ELR (cell line): ENCODE data around the gene CEP19.

Experiments
- DNase-seq: peaks from one replicate; pipeline ENCODE4 v3.0.0-alpha.2; 2015; ENCODE audit warnings: low read depth

CEP19 gene

GRCh38 chr3:196662711-196663571 lies 49.1 kb downstream of the CEP19 start:
- no peak for DNase-seq

GRCh38 chr3:196662033-196662432 lies 50.0 kb downstream of the CEP19 start:
- DNase-seq: no peak

GRCh38 chr3:196661400-196661799 lies 50.6 kb downstream of the CEP19 start:
- DNase-seq: no peak

GRCh38 chr3:196660381-196661166 lies 51.5 kb downstream of the CEP19 start:
- no peak for DNase-seq

- DNase-seq: no peak
Observed at GRCh38 chr3:196659901-196660351, 52.1 kb downstream of the CEP19 start.
